HFF-Myc (cell line): ENCODE results near the gene PGK1.
"Not testable (repeated sequence)": the region's sequence is repeated elsewhere in the genome, so short reads cannot be mapped to it uniquely, and the experiment has no call there.

Experiments
- DNase-seq: peaks from one replicate; pipeline ENCODE4 v3.0.0-alpha.2; 2011; ENCODE audit warnings: low read depth; ENCODE audit errors: extremely low read depth
- H3K4me3 ChIP-seq: replicated peaks from 2 replicates; pipeline ENCODE4 v1.5.1; 2011; ENCODE audit warnings: low read depth, mild to moderate bottlenecking, control low read depth, low read length
- TF ChIP-seq, protein P1 (sequence below): IDR thresholded peaks from 2 replicates; pipeline ENCODE4 v1.5.1; 2012; ENCODE audit warnings: mild to moderate bottlenecking, low read depth, low read length, control low read depth; ENCODE audit errors: missing control alignments

PGK1 gene

DNA sequence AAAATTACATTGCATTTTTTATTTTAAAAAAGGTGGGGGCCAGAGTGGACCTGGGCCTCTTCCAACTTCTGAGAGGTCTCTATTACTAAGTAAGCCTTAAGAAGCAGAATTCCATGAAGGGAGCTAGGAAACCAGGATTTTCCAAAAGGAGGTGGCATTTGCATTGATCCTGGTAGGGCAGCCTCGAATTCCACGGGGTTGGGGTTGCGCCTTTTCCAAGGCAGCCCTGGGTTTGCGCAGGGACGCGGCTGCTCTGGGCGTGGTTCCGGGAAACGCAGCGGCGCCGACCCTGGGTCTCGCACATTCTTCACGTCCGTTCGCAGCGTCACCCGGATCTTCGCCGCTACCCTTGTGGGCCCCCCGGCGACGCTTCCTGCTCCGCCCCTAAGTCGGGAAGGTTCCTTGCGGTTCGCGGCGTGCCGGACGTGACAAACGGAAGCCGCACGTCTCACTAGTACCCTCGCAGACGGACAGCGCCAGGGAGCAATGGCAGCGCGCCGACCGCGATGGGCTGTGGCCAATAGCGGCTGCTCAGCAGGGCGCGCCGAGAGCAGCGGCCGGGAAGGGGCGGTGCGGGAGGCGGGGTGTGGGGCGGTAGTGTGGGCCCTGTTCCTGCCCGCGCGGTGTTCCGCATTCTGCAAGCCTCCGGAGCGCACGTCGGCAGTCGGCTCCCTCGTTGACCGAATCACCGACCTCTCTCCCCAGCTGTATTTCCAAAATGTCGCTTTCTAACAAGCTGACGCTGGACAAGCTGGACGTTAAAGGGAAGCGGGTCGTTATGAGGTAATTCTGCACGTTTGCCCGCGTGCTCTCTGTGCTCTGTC is at the start of gene PGK1:
TSS of gene PGK1 (plus strand) at position 626 of the 824 bp plus-strand sequence. CDS start at position 719, 93 bp downstream.
- H3K4me3 ChIP-seq = peak within 1 kb of the TSS; percentile 91
- peak; percentile 72 for DNase-seq
- TF ChIP-seq, protein P1, sequence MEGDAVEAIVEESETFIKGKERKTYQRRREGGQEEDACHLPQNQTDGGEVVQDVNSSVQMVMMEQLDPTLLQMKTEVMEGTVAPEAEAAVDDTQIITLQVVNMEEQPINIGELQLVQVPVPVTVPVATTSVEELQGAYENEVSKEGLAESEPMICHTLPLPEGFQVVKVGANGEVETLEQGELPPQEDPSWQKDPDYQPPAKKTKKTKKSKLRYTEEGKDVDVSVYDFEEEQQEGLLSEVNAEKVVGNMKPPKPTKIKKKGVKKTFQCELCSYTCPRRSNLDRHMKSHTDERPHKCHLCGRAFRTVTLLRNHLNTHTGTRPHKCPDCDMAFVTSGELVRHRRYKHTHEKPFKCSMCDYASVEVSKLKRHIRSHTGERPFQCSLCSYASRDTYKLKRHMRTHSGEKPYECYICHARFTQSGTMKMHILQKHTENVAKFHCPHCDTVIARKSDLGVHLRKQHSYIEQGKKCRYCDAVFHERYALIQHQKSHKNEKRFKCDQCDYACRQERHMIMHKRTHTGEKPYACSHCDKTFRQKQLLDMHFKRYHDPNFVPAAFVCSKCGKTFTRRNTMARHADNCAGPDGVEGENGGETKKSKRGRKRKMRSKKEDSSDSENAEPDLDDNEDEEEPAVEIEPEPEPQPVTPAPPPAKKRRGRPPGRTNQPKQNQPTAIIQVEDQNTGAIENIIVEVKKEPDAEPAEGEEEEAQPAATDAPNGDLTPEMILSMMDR = no peak

- TF ChIP-seq, protein P1 = no peak
- DNase-seq = no peak
- no peak overlapping the region for H3K4me3 ChIP-seq
Measured at GRCh38 chrX:78063687-78064086, 40.4 kb upstream of the PGK1 start.

- DNase-seq = no peak
- TF ChIP-seq, protein P1 = no peak
- no peak overlapping the region for H3K4me3 ChIP-seq
Measured at GRCh38 chrX:78064152-78064551, 39.9 kb upstream of the PGK1 start.

- DNase-seq = peak; percentile 75
- H3K4me3 ChIP-seq = not testable (repeated sequence)
Measured at GRCh38 chrX:78064698-78065601, 39.1 kb upstream of the PGK1 start.

GRCh38 chrX:78066110-78066509 is 37.9 kb upstream of the PGK1 start:
- TF ChIP-seq, protein P1 = no peak
- no peak for DNase-seq
- no peak overlapping the region for H3K4me3 ChIP-seq

DNA sequence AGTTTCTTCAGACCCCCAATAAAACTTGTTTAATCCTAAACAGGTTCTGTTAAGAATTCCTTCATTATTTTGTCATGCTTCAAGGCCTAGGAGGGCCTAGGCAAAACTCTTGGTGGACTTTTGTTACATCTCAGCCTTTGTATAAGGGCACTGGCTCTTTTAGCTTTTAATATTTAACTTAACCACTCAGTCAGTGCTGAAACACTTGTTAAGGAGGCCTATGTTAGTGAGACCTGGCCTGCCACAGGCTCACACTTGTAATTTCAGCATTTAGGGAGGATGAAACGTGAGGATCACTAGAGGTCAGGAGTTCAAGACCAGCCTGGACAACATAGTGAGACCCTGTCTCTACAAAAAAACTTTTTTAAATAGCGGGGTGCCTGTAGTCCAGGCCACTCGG is 32.7 kb upstream of the PGK1 start:
- TF ChIP-seq, protein P1 = no peak

DNA sequence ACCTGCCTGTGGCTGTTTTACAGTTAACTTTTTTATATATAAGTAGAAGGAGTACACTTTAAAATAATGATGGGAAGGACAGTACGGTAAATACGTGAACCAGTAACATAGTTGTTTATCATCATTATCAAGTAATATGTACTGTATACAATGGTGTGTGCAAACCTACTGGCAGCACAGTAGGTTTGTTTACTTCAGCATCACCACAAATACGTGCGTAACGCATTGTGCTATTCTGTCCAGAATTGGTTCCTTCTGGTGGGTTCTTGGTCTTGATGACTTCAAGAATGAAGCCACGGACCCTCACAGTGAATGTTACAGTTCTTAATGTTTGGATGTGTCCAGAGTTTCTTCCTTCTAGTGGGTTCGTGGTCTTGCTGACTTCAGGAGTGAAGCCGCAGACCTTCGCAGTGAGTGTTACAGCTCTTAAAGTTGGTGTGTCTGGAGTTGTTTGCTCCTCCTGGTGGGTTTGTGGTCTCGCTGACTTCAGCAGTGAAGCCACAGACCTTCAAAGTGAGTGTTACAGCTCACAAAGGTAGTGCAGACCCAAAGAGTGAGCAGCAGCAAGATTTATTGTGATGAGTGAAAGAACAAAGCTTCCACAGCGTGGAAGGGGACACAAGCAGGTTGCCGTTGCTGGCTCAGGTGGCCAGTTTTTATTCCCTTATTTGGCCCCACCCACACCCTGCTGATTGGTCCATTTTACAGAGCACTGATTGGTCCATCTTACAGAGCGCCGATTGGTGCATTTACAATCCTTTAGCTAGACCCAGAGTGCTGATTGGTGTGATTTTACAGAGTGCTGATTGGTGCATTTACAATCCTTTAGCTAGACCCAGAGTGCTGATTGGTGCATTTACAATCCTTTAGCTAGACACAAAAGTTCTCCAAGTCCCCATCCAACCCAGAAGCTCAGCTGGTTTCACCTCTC is 30.6 kb upstream of the PGK1 start:
- not testable (repeated sequence) for DNase-seq, H3K4me3 ChIP-seq

More for the DNA sequence above, 32.7 kb upstream of the PGK1 start:
- H3K4me3 ChIP-seq = no peak overlapping the region
- DNase-seq = no peak
